AG04449 (cell line): ENCODE measurements around the gene STRIP1.

Experiments used
- CTCF ChIA-PET: fragments of 350-600 bp; formaldehyde crosslinking; extraction: SDS; loops from one replicate; lab custom pipeline; 2021; ENCODE audit warnings: antibody characterized with exemption; lab: Yijun Ruan, JAX
- POLR2A ChIA-PET: fragments of 400-600, 350-600 bp; formaldehyde crosslinking; extraction: SDS; loops from one replicate; lab custom pipeline; 2020; ENCODE audit warnings: antibody characterized with exemption, inconsistent platforms; lab: Yijun Ruan, JAX
- DNase-seq: peaks from one replicate; pipeline ENCODE4 v3.0.0-alpha.2; 2010; ENCODE audit warnings: low read depth, low spot score
- H3K4me3 ChIP-seq: 2 replicates; pipeline ENCODE4 v1.5.1; 2011; ENCODE audit warnings: low read depth, mild to moderate bottlenecking, control low read depth, low read length
- CTCF ChIP-seq: IDR thresholded peaks from one replicate; pipeline ENCODE4 v1.5.1; 2011; ENCODE audit warnings: mild to moderate bottlenecking, moderate library complexity, low read length, control low read depth, inconsistent platforms; ENCODE audit not compliant: insufficient read depth; ENCODE audit errors: missing control alignments

Gene STRIP1

GRCh38 chr1:110087812-110088738 is 53.7 kb downstream of the STRIP1 start:
- peak; percentile 63 for TF ChIP-seq CTCF
- CTCF ChIA-PET = interaction anchor here (0.7 to 38.2 kb wide), 31 partner anchors 7 to 414 kb away, joined by 3 to 935 read pairs (median 5); partner anchors contain the start of genes ALX3, STRIP1 and UBL4B
- POLR2A ChIA-PET = no interaction called here
- DNase-seq = no peak
- no peak overlapping the region for H3K4me3 ChIP-seq

GRCh38 chr1:110088739-110089316 is 54.4 kb downstream of the STRIP1 start:
- no peak for TF ChIP-seq CTCF
- ChIA-PET POLR2A (no interaction called here), CTCF (interaction anchor here (0.8 to 38.2 kb wide), 25 partner anchors 8 to 413 kb away, joined by 3 to 935 read pairs (median 6); partner anchors contain the start of genes ALX3, STRIP1 and UBL4B)
- no peak overlapping the region for H3K4me3 ChIP-seq
- DNase-seq = no peak

GRCh38 chr1:110089561-110090275 is 55.3 kb downstream of the STRIP1 start:
- CTCF ChIA-PET = interaction anchor here (1.0 to 38.2 kb wide), 8 partner anchors 8 to 371 kb away, joined by 4 to 935 read pairs (median 22); partner anchors contain the start of genes STRIP1 and UBL4B
- no peak for DNase-seq
- no peak overlapping the region for H3K4me3 ChIP-seq
- TF ChIP-seq CTCF = no peak
- POLR2A ChIA-PET = no interaction called here

GRCh38 chr1:110091381-110091780 is 57.0 kb downstream of the STRIP1 start:
- no peak for DNase-seq
- no peak for TF ChIP-seq CTCF
- POLR2A ChIA-PET = interaction anchor here (0.7 kb wide), 1 partner anchor 57 kb away, joined by 3 read pairs; the partner anchor contains the start of gene STRIP1
- CTCF ChIA-PET = interaction anchor here (0.9 to 38.2 kb wide), 10 partner anchors 9 to 405 kb away, joined by 3 to 935 read pairs (median 13); partner anchors contain the start of genes AHCYL1 and UBL4B
- H3K4me3 ChIP-seq = no peak overlapping the region

- POLR2A ChIA-PET = interaction anchor here (0.7 kb wide), 1 partner anchor 57 kb away, joined by 3 read pairs; the partner anchor contains the start of gene STRIP1
- CTCF ChIA-PET = interaction anchor here (0.7 to 38.2 kb wide), 10 partner anchors 10 to 454 kb away, joined by 3 to 935 read pairs (median 12); partner anchors contain the start of genes AHCYL1 and UBL4B
- no peak overlapping the region for H3K4me3 ChIP-seq
- no peak for DNase-seq
- no peak for TF ChIP-seq CTCF
Observed at GRCh38 chr1:110091791-110092190, 57.4 kb downstream of the STRIP1 start.
